IMR-90 (cell line): ENCODE results near the gene STUB1. TPM values are rescaled to one million over a fixed set of nuclear protein-coding genes. Genes with fewer than 3 reads are reported as not detected.

ENCODE experiments used
- ATAC-seq: fragments of 200-7000 bp; cut with Tn5 transposase; 2 replicates; pipeline ENCODE4 v1.9.1; 2020; ENCODE audit warnings: low read depth, mild to moderate bottlenecking, moderate library complexity
- BruUV-seq: library from RNA; stranded (reverse); fragments of 400-500 nt; replicated peaks from 2 replicates; lab custom pipeline; 2021; lab: Mats Ljungman, UMichigan
- CTCF ChIA-PET: fragments of 300-600 bp; formaldehyde crosslinking; extraction: SDS; loops from one replicate; lab custom pipeline; 2021; ENCODE audit warnings: antibody characterized with exemption; lab: Yijun Ruan, JAX
- POLR2A ChIA-PET: fragments of 300-600 bp; sonication (Branson Sonifier 250); formaldehyde crosslinking; loops from one replicate; lab custom pipeline; 2022; ENCODE audit warnings: antibody characterized with exemption; ENCODE audit not compliant: unreplicated experiment; lab: Charles Lee
- DNase-seq: peaks from one replicate; pipeline ENCODE4 v3.0.0; 2013
- H2AFZ ChIP-seq: replicated peaks from 2 replicates; pipeline ENCODE3; 2013; ENCODE audit warnings: low read length, mild to moderate bottlenecking; ENCODE audit not compliant: poor library complexity
- H2AK5ac ChIP-seq: 2 replicates; pipeline ENCODE4 v1.6.1; 2013; ENCODE audit warnings: low read depth, low read length, inconsistent platforms
- H2AK9ac ChIP-seq: replicated peaks from 2 replicates; pipeline ENCODE3; 2013; ENCODE audit warnings: mild to moderate bottlenecking, low read depth, low read length, moderate library complexity; ENCODE audit not compliant: poor library complexity
- H2BK120ac ChIP-seq: 2 replicates; pipeline ENCODE4 v1.6.1; 2013; ENCODE audit warnings: low read depth, low read length, inconsistent platforms
- H2BK15ac ChIP-seq: 3 replicates; pipeline ENCODE4 v1.6.1; 2013; ENCODE audit warnings: low read depth, low read length, inconsistent platforms
- H2BK20ac ChIP-seq: 2 replicates; pipeline ENCODE4 v1.6.1; 2013; ENCODE audit warnings: low read depth, mild to moderate bottlenecking, inconsistent platforms, low read length, moderate library complexity
- H2BK5ac ChIP-seq: 2 replicates; pipeline ENCODE4 v1.6.1; 2013; ENCODE audit warnings: mild to moderate bottlenecking, low read depth, low read length, inconsistent platforms; ENCODE audit not compliant: poor library complexity, severe bottlenecking
- H3K14ac ChIP-seq: replicated peaks from 2 replicates; pipeline ENCODE4 v1.6.1; 2013; ENCODE audit warnings: low read depth, low read length, inconsistent platforms
- H3K18ac ChIP-seq: 2 replicates; pipeline ENCODE4 v1.6.1; 2013; ENCODE audit warnings: low read depth, low read length, control low read depth
- H3K23ac ChIP-seq: 2 replicates; pipeline ENCODE4 v1.6.1; 2013; ENCODE audit warnings: low read depth, low read length, inconsistent platforms
- H3K27ac ChIP-seq: 2 replicates; pipeline ENCODE4 v1.5.1; 2013; ENCODE audit warnings: mild to moderate bottlenecking, control low read depth, low read length; ENCODE audit not compliant: insufficient read depth
- H3K27me3 ChIP-seq: 2 replicates; pipeline ENCODE4 v1.6.1; 2013; ENCODE audit warnings: low read length; ENCODE audit not compliant: control insufficient read depth, insufficient read depth
- H3K36me3 ChIP-seq: 2 replicates; pipeline ENCODE4 v1.6.1; 2013; ENCODE audit warnings: low read length, mixed read lengths; ENCODE audit not compliant: control insufficient read depth, insufficient read depth
- H3K4ac ChIP-seq: 2 replicates; pipeline ENCODE4 v1.6.1; 2013; ENCODE audit warnings: low read depth, low read length, inconsistent platforms
- H3K4me1 ChIP-seq: 2 replicates; pipeline ENCODE4 v1.6.1; 2013; ENCODE audit warnings: low read length, mixed read lengths; ENCODE audit not compliant: control insufficient read depth, insufficient read depth
- H3K4me2 ChIP-seq: 2 replicates; pipeline ENCODE4 v1.6.1; 2013; ENCODE audit warnings: low read depth, mild to moderate bottlenecking, control low read depth, low read length, moderate library complexity
- H3K4me3 ChIP-seq: 2 replicates; pipeline ENCODE4 v1.5.1; 2013; ENCODE audit warnings: low read depth, mild to moderate bottlenecking, control low read depth, low read length, moderate library complexity; ENCODE audit not compliant: insufficient read depth
- H3K56ac ChIP-seq: 2 replicates; pipeline ENCODE4 v1.6.1; 2013; ENCODE audit warnings: low read length, inconsistent platforms; ENCODE audit not compliant: insufficient read depth; ENCODE audit errors: extremely low read depth
- H3K79me1 ChIP-seq, 2 experiments: 2 replicates each; pipeline ENCODE4 v1.6.1; 2013; ENCODE audit warnings: low read length in 2 of 2, inconsistent platforms in 1 of 2, low read depth in 1 of 2
- H3K9ac ChIP-seq: 2 replicates; pipeline ENCODE4 v1.6.1; 2013; ENCODE audit warnings: low read depth, low read length, control low read depth
- H3K9me1 ChIP-seq: 2 replicates; pipeline ENCODE4 v1.6.1; 2013; ENCODE audit warnings: low read length, inconsistent platforms; ENCODE audit not compliant: insufficient read depth
- H3K9me3 ChIP-seq: 2 replicates; pipeline ENCODE4 v1.6.1; 2013; ENCODE audit warnings: low read length; ENCODE audit not compliant: control insufficient read depth, insufficient read depth
- H4K20me1 ChIP-seq: 2 replicates; pipeline ENCODE4 v1.6.1; 2013; ENCODE audit warnings: low read length, inconsistent platforms; ENCODE audit not compliant: insufficient read depth
- H4K5ac ChIP-seq: 2 replicates; pipeline ENCODE4 v1.6.1; 2013; ENCODE audit warnings: mild to moderate bottlenecking, low read depth, low read length, control low read depth
- H4K8ac ChIP-seq, 2 experiments: 2 replicates each; pipeline ENCODE4 v1.6.1; 2013; ENCODE audit warnings: low read depth in 2 of 2, low read length in 2 of 2, control low read depth in 1 of 2, inconsistent platforms in 1 of 2
- H4K91ac ChIP-seq: 2 replicates; pipeline ENCODE4 v1.6.1; 2013; ENCODE audit warnings: low read depth, low read length, inconsistent platforms; ENCODE audit not compliant: insufficient read depth
- BHLHE40 ChIP-seq: fragments of 150-350 bp; IDR thresholded peaks from 2 replicates; pipeline ENCODE4 v1.6.1; 2016; ENCODE audit warnings: mild to moderate bottlenecking, low read depth, low read length
- CEBPB ChIP-seq: IDR thresholded peaks from 2 replicates; pipeline ENCODE4 v1.6.1; 2012; ENCODE audit warnings: low read depth, low read length, improper control_type of control experiment
- CHD1 ChIP-seq: IDR thresholded peaks from 2 replicates; pipeline ENCODE4 v1.6.1; 2012; ENCODE audit warnings: low read depth, low read length, improper control_type of control experiment
- CTCF ChIP-seq: conservative IDR thresholded peaks from 2 replicates; pipeline ENCODE4 v1.5.1; 2012; ENCODE audit warnings: mild to moderate bottlenecking, low read depth, low read length, improper control_type of control experiment
- FOS ChIP-seq: fragments of 150-350 bp; IDR thresholded peaks from 2 replicates; pipeline ENCODE4 v1.6.1; 2016; ENCODE audit warnings: low read depth, low read length
- MAFK ChIP-seq: IDR thresholded peaks from 2 replicates; pipeline ENCODE4 v1.6.1; 2012; ENCODE audit warnings: low read depth, low read length, improper control_type of control experiment
- MAZ ChIP-seq: IDR thresholded peaks from 2 replicates; pipeline ENCODE4 v1.6.1; 2012; ENCODE audit warnings: low read depth, mild to moderate bottlenecking, low read length, improper control_type of control experiment, moderate library complexity, borderline replicate concordance
- MXI1 ChIP-seq: IDR thresholded peaks from 2 replicates; pipeline ENCODE4 v1.6.1; 2012; ENCODE audit warnings: low read depth, mild to moderate bottlenecking, low read length, moderate library complexity, borderline replicate concordance
- NFE2L2 ChIP-seq: fragments of 150-350 bp; IDR thresholded peaks from 2 replicates; pipeline ENCODE4 v1.6.1; 2016; ENCODE audit warnings: low read depth, mild to moderate bottlenecking, low read length
- POLR2A ChIP-seq: IDR thresholded peaks from 2 replicates; pipeline ENCODE4 v1.6.1; 2012; ENCODE audit warnings: mild to moderate bottlenecking, low read depth, low read length
- RAD21 ChIP-seq: IDR thresholded peaks from 2 replicates; pipeline ENCODE4 v1.6.1; 2012; ENCODE audit warnings: low read length, improper control_type of control experiment
- RCOR1 ChIP-seq: IDR thresholded peaks from 2 replicates; pipeline ENCODE4 v1.6.1; 2012; ENCODE audit warnings: mild to moderate bottlenecking, low read length, improper control_type of control experiment; ENCODE audit not compliant: insufficient replicate concordance
- RFX5 ChIP-seq: IDR thresholded peaks from 2 replicates; pipeline ENCODE4 v1.8.0; 2012; ENCODE audit warnings: low read depth, mild to moderate bottlenecking, low read length, moderate library complexity
- SMC3 ChIP-seq: fragments of 150-350 bp; IDR thresholded peaks from 2 replicates; pipeline ENCODE4 v1.6.1; 2016; ENCODE audit warnings: low read depth, mild to moderate bottlenecking, antibody characterized with exemption, low read length, moderate library complexity
- USF2 ChIP-seq: fragments of 150-350 bp; IDR thresholded peaks from 2 replicates; pipeline ENCODE4 v1.6.1; 2017; ENCODE audit warnings: mild to moderate bottlenecking, antibody characterized with exemption, low read length, low read depth
- WGBS, 2 experiments: methylation state at CpG; one replicate each; pipeline versions ENCODE4 v1.1.5 to v1.1.7; 2013; ENCODE audit warnings: missing lambda C conversion rate in 2 of 2; ENCODE audit not compliant: insufficient read length in 1 of 2; ENCODE audit errors: extremely low coverage in 2 of 2; 5-methylcytosine and 5-hydroxymethylcytosine counted together
- dilution Hi-C: fragments of 300-500 bp; cut with HindIII; formaldehyde crosslinking; loops from one replicate; pipeline ENCODE4 v1.14.3; 2018; ENCODE audit warnings: low sequenced_read_pairs; ENCODE audit not compliant: unreplicated experiment
- in situ Hi-C: fragments of 300-500 bp; cut with MboI; formaldehyde crosslinking; loops from 3 replicates; pipeline ENCODE4 v1.14.3; 2019; ENCODE audit warnings: low sequenced_read_pairs, inconsistent platforms, mixed read lengths
- intact Hi-C: fragments of 100-400 bp; cut with micrococcal nuclease; formaldehyde crosslinking; loops from 2 replicates; pipeline ENCODE4 v1.10.0; 2022
- polyA plus RNA-seq, 3 experiments: library from polyadenylated mRNA; depleted of rRNA; stranded (reverse); fragments of >200 nt; gene quantifications; 2 replicates each; pipeline ENCODE4 v1.2.3, GENCODE V29; 2012; ENCODE audit warnings: low replicate concordance in 1 of 3
- total RNA-seq: library from RNA; depleted of rRNA; stranded (reverse); fragments of >200 nt; gene quantifications from 2 replicates; pipeline ENCODE4 v1.2.3, GENCODE V29; 2012
- TF ChIP-seq, protein P1 (sequence below): fragments of 150-350 bp; IDR thresholded peaks from 2 replicates; pipeline ENCODE4 v1.6.1; 2016; ENCODE audit warnings: low read depth, mild to moderate bottlenecking, low read length, moderate library complexity, borderline replicate concordance

The STUB1 gene
- total and polyA plus RNA-seq, 2 of the 4 experiments (the other 2 are of a cell fraction): 183 to 186 TPM

DNA sequence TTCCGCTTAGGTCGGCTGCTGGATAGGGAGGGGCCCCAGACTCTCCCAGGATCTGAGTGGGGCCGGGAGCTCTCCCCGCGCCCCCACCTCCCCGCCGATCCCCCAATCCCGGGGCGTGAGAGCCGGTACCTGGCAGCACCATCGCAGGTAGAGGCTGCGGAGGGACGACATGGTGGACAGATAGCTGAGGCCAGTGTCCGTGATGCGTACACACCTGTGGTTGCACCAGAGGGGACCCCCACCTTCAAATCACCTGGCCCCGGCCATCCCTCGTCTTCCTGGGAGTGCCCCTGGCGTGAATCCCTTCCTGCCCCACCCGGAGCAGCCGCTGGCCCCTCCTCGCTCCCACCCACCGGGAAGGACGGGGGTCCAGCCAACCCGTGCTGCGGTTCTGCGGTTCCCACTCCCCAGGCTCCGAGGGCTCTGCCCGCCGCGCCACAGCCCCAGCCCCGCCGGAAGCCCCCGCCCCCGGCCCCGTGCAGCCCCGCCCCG lies 14.7 kb downstream of the STUB1 start:
- H3K56ac ChIP-seq: no peak overlapping the region
- no peak overlapping the region for H2AK5ac ChIP-seq
- H3K27ac ChIP-seq: no peak overlapping the region
- H3K14ac ChIP-seq: no peak overlapping the region
- WGBS, 2 experiments: no CpG with 5 or more reads among the region's 37 CpGs
- H3K36me3 ChIP-seq: no peaks in the 10 kb centered on the region
- CTCF ChIA-PET: no interaction called here
- no peak overlapping the region for H2AFZ ChIP-seq
- no peak overlapping the region for H2BK20ac ChIP-seq
- POLR2A ChIA-PET: no interaction called here
- peaks cover 0 to under 1% of the 10 kb centered on the region in 2 experiments; a peak in 2 of 4 replicates for H3K79me1 ChIP-seq
- no peak overlapping the region for H2AK9ac ChIP-seq
- H3K27me3 ChIP-seq: peaks cover 56% of the 10 kb centered on the region
- no peak overlapping the region for H3K23ac ChIP-seq
- intact Hi-C loops (no loop called here), in situ Hi-C loops (no loop called here), dilution Hi-C loops (no loop called here)
- H2BK120ac ChIP-seq: no peak overlapping the region
- no peak overlapping the region for H3K4me2 ChIP-seq
- H3K18ac ChIP-seq: no peak overlapping the region
- H3K9me1 ChIP-seq: peaks cover 4% of the 10 kb centered on the region; the same call in 1 of the 2 replicates
- H2BK5ac ChIP-seq: no peak overlapping the region
- H4K20me1 ChIP-seq: peaks cover 4% of the 10 kb centered on the region; the same call in 1 of the 2 replicates
- no peak for TF ChIP-seq CTCF
- TF ChIP-seq RAD21: no peak
- no peak for TF ChIP-seq MAZ
- TF ChIP-seq RFX5: no peak
- no peak for TF ChIP-seq RCOR1
- TF ChIP-seq SMC3: no peak
- TF ChIP-seq CEBPB: no peak
- no peak for TF ChIP-seq FOS
- TF ChIP-seq MAFK: no peak
- TF ChIP-seq CHD1: no peak
- no peak for TF ChIP-seq USF2
- no peak for TF ChIP-seq POLR2A
- TF ChIP-seq NFE2L2: no peak
- TF ChIP-seq MXI1: no peak
- TF ChIP-seq, protein P1, sequence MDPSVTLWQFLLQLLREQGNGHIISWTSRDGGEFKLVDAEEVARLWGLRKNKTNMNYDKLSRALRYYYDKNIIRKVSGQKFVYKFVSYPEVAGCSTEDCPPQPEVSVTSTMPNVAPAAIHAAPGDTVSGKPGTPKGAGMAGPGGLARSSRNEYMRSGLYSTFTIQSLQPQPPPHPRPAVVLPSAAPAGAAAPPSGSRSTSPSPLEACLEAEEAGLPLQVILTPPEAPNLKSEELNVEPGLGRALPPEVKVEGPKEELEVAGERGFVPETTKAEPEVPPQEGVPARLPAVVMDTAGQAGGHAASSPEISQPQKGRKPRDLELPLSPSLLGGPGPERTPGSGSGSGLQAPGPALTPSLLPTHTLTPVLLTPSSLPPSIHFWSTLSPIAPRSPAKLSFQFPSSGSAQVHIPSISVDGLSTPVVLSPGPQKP: no peak
- no peak for TF ChIP-seq BHLHE40
- no peak overlapping the region for H3K4me3 ChIP-seq
- ATAC-seq (no peak), DNase-seq (no peak)
- no peak overlapping the region for H4K91ac ChIP-seq
- peaks cover 3% of the 10 kb centered on the region; the same call in 1 of the 2 replicates for H3K4me1 ChIP-seq
- no peak overlapping the region for H3K4ac ChIP-seq
- no peak overlapping the region for H2BK15ac ChIP-seq
- no peak overlapping the region for H3K9ac ChIP-seq
- no TSS peak for BruUV-seq
- no peaks in the 10 kb centered on the region; the same call in 1 of the 2 replicates for H3K9me3 ChIP-seq
- H4K8ac ChIP-seq: no peak overlapping the region
- H4K5ac ChIP-seq: no peak overlapping the region
